Mesenteric fat pad (tissue), 1 donor: Measurements from ENCODE around the gene VPS52. TPM values are rescaled to one million over a fixed set of nuclear protein-coding genes. Genes with fewer than 3 reads are reported as not detected.

Experiments
- DNase-seq: peaks from one replicate; pipeline ENCODE4 v3.0.0-alpha.2; 2020; ENCODE audit warnings: low spot score
- total RNA-seq: library from RNA; stranded (reverse); fragmentation: NEBNext Ultra II Directional; extraction: Animal tissue kit (Norgen Biotek cat#: 25700); gene quantifications from one replicate; pipeline ENCODE4 v1.2.1, GENCODE V29; 2021
- donor health status: DM: yes; HTN: yes; CAD: no.

The VPS52 gene
- total RNA-seq, 1 donor from 2014 or later: 39.8 TPM

DNA sequence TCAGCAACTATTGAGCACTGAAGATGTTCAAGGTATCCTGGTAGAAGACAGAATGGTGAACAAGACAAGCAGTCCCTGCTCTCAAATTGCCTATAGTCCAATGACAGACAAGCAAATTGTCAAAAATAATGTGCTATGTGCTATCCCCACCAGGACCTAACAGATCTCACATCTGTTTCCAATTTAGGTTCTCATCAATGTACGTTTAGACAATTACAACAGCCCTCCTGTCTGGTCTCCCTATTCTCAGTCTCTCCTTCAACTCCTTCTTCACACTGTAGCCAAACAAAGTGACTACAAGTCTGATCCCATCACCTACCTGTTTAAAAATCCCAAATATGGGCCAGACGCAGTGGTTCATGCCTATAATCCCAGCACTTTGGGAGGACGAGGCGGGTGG is 34.7 kb upstream of the VPS52 start:
- no peak for DNase-seq

DNA sequence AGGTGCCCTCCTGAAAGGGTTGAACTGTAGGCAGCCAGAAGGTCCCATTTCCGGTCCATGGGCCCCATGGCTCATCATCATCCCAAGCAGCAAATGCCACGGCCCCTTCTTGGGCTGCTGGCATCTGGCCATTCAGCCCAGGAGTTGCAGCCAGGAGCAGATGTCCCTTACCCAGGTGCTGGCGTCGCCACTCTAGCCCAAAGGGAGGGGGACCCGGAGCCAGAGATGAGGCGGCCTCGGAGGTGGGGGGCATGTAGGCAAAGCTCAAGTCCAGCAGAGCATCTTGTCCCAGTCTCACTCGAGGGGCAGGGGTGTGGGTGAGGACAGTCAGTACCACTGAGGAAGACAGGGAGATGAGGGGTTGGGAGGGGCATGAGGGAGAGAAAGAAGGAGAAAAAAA is 33.4 kb upstream of the VPS52 start:
- no peak for DNase-seq

DNA sequence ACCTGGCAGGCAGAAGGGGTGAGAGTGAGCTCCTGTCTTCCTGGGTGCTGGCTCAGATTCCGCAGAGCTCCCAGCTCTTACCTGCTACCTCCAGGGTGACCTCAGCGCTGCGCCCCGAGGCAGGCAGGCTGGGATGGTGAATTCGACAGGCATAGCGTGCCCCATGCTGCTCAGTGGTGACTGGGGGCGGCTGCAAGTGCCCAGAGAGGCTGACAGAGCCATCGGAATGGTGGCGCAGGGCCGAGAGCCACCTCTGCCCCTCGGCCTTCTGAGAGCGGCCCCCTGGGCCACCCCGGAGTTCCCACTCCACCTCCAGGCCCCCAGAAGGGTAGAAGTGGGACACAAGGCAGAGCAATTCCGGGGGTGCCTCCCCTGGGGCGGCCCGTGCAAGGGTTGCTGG is 32.5 kb upstream of the VPS52 start:
- DNase-seq: no peak

DNA sequence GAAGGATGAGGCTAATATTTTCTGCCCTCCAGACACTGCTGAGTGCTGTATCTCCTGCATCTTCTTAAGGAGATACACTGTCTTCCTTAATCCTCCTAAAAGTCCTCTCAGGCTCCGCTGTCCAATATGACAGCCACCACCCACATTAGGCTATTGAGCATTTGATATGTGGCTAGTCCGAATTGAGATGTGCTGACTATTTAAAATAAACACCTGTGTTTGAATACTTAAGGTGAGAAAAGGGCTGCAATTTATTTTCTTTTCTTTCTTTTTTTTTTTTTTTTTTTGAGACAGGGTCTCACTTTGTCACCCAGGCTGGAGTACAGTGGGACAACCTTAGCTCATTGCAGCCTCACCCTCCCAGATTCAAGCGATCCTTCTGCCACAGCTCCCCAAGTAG is 30.2 kb upstream of the VPS52 start:
- DNase-seq: no peak

DNA sequence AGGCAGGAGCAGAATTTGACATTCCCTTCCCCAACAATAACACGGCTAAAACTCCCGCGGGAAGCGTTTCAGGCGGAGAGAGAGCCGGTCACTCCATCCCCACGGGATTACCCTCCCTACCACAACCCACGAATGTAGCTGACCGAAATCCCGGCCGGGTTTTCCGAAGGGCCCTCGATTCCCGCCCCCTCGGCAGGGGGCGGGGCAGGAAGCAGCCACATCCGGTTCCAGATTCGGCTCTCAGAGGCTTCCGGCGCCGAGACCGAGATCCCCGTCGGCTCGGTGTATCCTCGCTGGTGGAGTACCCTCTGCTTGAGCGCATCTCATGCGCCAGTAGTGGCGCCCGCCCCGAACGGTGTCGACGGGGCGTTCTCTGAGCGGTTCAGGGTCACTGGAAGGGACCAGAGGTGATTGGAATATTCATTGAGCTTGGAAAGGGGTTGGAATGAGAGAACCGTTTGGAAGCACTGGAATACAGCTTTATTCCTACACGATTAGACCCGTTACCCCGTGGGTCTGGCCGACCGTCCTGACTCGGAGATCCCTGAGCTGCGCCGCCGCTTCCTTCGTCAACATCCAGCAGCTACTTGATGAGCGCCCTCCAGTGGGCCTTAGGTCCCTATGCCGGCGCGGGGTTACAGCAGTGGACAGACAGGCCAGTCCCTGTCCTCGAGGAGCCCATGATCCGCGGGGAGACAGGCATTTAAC is 27.7 kb upstream of the VPS52 start:
- peak; percentile 97 for DNase-seq

DNA sequence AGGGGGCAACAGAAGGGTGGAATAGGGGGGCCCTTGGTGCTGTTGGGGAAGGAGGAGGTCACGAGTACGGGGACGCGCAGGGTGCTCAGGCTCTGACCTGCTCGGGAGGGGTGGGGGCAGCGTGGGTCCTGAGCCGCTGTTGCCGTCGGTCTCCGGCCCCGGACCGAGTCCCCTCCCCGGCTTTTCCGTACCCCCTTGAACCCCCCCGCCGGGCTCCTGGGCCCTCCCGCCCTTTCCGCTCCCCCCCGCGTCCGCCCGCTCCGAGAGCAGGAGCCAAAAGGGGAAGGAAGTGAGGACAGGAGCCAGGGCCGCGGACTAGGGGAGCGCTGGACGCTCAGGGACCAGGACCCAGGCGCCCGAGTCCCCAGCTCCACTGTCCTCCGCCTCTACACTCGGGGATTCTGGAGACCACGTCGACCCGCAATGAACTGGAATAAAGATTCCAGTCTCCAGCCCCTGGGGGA is 27.1 kb upstream of the VPS52 start, which contains the start of gene RGL2:
TSS of gene RGL2 (minus strand) at position 170 of the 464 bp plus-strand sequence. CDS start 332 bp downstream, outside the sequence.
- peak; percentile 95 for DNase-seq

DNA sequence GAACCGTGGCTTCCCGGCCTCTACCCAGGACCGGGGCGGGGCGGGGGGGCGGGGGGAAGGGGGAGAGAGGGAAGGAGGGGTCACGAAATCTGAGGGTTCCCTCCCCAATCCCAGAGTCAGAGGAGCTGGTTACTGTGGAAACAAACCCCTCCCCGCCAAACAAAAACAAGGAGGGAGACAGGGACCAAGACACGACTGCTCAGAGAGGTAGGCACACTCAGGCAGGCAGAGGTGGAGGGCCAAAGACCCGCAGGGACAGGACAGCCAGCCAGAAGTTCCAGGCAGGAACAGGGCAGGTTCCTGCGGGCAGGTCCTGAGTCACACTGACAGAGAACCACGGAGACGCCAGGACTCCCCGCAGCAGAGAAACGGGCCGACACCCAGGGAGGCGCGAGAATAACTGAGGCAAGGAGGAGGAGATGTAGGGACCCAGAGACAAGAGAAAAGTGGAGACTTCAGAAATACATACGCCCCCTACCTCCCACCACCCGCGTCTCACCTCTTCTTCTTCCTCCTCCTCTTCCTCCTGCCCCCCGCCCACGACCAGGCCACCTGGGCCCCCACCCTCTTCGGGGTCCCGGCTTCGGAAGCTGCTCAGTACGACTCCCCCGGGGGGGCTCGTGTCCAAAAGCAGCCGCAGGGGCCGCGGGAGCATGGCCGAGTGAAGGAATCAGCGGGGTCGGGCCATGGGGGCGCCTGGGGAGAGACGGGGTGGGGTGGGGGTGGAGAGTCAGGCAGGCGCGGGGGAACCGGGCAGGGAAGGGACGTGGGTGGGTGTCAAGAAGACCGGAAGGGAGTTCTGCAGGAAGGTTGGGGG is 26.5 kb upstream of the VPS52 start:
- no peak for DNase-seq

DNA sequence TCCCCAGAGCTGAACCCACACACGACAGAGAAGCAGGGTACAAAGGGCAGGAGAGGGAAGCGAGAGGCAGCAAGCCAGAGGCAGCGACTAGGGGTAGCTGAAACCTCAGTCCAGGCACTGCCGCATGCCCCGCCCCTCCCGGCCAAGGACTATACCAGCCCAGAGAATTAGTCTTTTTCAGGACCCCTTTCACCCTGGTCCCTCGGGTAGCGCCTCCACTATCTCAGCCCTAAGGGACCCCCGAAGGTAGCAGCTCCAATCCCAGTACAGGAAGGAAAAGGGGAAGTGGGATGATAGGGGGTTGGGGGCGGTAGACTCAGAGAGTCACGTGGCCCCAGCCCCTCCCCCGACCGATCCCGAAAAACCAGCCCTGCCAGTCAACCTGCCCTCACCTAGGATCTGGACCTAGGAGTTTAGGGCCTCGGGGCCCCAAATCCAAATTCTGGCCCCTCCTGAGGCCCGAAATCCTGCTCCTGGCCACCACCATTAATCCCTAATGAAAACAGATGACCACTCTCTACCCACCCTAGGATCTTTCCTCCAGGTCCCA is 25.8 kb upstream of the VPS52 start:
- no peak for DNase-seq

DNA sequence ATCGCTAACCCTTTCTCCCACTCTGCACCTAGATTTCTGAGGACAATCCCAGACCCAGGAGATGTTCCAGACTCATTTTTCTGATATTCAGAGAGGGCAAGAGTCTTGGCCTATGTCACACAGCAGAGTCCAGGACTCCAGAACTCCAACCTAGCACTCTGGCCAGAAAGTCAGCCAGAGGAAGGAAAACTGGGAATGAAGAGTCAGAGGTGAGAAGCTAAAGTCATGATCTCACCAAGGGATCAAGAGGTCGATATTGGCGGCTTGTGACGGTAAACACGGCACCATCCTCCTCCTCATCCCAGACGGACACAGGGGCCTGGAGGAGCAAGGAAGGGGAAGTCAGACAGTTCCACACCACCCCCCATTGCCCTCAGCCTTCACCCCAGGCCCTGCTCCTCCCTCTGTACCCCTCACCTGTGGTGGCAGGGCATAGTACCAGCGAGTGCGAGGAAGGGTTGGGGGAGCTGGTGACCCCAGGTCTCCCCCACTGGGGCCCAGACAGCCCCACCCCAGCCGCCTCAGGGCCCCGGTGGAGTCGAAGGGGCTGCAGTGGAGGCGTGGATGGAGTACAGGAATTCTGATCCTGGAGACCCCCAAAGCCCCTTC is 25.2 kb upstream of the VPS52 start:
- DNase-seq: no peak

DNA sequence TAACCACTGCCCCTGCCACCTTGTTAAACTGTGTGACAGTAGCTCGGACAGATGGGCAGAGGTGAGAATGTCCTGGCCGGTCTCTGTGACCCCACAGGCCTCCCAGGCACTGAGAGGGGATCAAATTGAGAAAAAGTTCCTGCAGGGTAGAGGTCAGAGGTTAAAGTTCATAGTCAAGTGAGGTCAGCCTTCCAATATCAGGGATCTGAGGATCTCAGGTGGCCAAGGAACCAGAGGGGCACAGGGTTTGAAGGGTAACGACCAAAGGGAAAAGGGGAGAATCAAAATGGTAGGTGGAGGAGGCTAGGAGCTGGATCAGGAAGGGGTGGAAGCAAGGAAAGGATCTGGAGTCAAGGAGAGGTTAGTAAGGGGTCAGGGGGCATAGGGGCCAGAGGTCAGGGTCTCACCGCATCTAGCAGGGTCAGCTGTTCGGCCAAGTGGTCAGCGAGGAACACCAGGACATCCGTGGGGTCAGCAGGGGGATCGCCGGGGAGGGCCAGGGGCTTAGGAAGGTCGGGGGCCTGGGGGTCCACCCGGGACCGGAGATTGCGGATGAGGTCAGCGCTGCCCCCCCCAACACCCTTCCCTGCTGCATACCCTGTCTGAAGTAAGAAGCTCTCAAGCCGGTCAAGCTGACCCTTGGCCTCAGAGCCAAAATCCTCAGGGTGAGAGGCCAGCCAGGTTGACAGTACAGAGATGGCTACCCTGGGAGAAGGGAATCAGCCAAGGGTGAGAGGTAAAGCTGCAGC is 24.1 kb upstream of the VPS52 start:
- no peak for DNase-seq

DNA sequence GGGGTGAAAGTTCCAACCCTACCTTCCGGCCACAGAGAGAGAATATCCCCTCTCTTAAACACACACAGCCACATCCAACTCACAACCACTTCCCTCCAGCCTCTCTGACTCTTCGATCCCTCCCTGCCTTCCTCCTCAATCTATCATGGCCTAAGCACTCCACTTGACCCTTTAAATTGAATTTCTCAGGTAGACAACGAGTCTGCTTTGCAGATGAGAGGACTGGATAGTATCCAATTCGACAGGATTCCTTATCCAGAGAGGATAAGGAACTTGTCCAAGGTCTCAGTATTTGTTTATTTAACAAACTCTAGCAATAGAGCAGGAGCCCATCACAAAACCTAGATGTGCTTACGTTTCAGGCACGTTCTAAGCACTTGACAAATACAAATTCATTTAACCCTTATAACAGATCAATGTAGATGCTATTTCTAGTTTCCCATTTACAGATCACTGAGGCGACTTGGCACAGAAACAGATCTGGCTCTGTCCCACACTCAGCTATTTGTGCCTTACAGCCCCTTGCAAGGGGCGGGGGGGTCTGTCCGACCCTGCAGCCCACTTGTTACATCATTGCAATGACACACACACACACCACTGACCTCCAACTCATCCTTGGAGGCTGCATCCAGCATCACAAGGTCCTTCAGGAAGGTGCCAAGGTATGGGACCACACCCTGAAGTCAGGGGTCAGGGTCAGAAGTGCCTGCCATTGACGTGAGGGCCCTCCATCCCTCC is 22.6 kb upstream of the VPS52 start:
- DNase-seq: no peak

DNA sequence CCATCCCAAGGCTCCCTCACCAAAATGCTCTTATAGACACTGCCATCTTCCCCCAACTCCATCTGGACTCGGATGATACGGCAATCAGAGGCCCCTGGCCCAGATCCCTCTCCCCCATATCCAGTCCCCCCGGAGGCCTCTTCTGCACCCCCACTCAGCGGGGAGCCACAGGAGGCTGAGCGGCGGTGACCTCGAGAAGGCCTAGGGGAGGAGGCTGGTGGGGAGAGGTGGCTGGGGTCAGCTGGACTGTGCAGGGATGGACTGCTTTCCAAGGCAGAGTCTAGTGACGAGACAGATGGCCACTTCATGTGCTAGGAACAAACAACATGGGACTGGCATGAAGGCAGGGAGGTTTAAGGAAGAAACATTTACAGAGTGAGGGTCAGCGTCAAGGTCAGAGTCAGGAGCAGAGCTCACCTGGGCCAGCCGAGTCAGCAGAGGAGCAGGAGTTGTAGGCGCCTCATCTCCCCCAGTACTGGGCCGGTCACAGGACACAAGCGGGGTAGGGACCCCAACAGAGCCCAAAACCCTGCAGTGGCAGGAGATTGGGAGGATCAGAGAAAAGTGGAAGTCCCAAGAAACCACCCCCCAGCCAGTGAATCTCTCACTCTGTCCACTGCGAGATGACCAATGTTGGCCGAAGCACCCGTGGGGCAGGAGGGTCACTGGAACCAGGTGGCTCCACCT is 21.5 kb upstream of the VPS52 start:
- no peak for DNase-seq

DNA sequence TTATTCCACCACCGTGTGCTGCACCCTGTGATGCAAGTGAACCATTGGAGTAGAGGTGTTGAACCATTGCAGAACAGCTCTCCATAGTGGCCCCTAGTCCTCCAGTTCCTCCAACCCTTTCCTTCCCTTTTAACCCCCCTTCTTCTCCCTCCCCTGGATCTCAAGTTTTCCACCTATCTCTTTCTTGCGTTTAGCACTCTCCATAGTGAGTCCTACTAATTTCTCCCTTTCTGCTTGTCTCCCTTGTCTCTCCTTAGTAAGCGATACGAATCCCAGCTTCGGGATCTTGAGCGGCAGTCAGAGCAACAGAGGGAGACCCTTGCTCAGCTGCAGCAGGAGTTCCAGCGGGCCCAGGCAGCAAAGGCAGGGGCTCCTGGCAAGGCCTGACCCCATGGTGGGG is 18.8 kb upstream of the VPS52 start:
- DNase-seq: no peak

DNA sequence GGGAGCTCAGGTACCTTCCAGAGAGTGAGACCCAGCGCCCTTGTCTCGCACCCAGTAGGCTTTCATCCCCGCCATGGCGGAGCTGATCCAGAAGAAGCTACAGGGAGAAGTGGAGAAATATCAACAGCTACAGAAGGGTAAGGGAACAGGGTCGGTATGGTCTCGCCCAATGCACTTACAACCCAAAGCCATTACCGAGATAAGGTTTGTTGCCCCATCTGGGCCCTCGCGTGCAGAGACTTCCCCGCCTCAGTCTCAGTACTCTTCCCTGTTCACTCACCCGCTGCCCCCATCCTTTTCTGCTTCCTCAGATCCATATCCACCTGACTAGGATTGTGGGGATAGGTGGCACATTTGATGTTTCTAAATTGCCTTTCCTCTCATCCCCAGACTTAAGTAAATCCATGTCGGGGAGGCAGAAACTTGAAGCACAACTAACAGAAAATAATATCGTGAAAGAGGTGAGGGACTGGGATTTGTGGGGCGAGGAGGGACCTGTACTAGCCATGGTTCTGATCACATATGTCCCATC is 18.2 kb upstream of the VPS52 start:
- DNase-seq: peak; percentile 89

DNA sequence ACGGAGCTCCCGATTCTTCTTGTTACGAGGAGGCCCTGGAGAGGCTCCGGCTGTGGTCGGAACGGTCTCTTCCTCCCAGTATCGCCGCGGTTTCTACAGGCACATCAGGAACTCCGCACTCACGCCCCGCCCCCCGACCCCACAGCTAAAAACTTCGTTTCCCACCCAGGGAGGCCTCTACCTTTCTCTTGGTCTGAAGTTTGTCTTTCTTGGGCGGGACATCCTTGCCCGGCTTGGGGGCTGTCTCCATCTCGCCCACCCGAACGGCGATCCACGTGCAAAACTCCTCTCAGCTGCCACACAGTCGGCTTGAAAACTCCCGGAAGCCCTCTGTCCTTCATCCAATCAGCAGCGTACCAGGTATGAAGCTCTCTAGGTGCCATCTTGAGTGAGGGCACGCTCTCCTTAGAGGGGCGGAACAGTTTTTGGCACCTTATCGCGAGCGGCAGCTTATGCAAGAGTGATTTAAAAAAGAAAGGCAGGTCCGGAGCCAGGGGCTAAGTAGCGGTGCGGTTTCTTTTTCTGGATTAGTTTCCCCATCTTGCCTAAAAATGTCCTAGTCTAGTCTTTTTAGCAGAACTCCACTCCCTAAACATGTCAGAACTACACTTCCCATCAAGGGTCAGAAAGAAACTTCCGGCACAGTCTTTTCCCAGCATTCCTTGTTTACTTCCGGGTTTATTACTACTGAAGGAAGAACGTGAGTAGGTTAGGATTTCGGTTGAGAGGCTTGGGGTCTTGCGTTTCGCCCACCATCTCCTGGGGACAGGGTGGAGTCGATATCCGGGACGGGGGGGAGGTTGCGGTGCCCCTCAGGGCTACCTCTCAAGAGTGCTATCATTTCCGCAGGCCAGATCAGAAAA is 17.5 kb upstream of the VPS52 start, which contains the start of the genes PFDN6 and WDR46:
TSS of gene PFDN6 (plus strand) at position 681 of the 863 bp plus-strand sequence. CDS start 256 bp downstream, outside the sequence.
TSS of gene WDR46 (minus strand) at position 319 of the 863 bp plus-strand sequence. CDS start at position 250, 69 bp downstream.
- DNase-seq: no peak

DNA sequence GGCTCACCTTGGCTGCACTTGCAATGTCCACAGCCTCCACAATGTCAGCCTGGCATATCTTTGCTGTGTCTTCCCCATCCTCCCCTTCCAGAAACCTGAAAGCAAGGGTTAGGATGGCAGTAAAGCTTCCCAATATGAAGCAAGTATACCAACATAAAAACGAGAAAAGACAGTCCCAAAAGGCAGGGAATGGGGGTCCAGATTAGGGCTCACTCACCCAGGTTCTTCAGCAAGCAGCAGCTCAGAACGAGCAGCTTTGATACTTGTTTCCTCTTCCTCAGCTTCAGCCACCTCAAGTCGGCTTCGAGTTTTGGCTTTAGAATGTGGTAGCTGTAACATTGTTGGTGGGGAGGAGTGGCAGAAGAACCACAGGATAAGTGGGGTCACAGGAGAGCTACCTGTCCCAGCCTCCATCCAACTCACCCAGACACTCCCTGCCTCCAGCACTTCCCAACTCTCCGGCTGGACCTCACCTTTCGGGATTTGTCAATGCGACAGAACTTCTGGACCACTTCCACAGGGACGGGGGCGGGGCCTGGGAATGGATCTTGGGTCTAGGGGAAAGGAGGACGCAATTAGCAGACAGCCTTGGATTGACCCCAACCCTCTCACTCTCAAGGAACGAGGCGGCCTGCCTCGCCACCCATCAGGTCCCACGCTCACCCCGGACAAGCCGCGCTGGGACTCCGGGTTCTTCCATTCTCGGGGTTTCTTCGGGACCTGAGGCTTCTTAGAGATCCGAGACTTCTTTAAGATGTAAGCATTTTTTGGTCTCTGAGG is 16.7 kb upstream of the VPS52 start:
- peak; percentile 89 for DNase-seq
